ENCODE results near the gene MDH2. TPM values are rescaled to one million over a fixed set of nuclear protein-coding genes. Genes with fewer than 3 reads are reported as not detected.
A peak's percentile ranks its signal among the peaks of the same experiment; 100 is the strongest.
"Not testable (repeated sequence)": the region's sequence is repeated elsewhere in the genome, so short reads cannot be mapped to it uniquely, and the experiment has no call there.

The MDH2 gene
- total RNA-seq, 2 donors from 2014 or later, result 94.5 to 94.9 TPM

DNA sequence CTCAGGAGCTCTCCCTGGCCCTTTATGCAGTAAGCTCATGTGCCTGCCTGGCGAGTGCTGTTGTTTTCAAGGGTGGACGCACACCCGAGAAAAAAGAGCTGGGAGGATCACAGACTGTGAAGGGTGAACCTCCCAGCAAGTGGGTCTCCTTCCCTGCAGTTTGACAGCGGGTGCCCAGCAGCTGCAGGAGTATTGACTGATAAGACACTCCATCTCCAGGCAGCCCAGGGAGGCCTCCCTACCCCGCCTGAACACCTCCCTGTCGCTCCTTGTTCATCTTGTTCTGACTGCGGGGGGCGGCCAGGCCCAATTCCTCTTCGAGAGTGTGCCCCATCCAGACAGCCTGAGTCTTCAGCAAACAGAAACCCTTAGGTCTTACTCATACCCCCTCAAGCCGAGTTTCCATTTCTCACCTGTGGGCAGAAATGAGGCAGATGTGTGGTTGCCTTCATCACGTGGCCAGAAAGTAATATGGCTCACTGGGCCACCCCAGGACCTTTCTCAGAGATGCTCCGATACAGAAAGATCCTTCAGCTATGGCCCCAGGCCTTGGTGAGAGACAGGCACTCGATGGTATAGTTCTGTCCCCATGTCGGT is 17.2 kb downstream of the MDH2 start:
- intact Hi-C loops (cut with DNase I), result no loop called here
- DNase-seq (ENCODE audit: low spot score), result peak; percentile 76

DNA sequence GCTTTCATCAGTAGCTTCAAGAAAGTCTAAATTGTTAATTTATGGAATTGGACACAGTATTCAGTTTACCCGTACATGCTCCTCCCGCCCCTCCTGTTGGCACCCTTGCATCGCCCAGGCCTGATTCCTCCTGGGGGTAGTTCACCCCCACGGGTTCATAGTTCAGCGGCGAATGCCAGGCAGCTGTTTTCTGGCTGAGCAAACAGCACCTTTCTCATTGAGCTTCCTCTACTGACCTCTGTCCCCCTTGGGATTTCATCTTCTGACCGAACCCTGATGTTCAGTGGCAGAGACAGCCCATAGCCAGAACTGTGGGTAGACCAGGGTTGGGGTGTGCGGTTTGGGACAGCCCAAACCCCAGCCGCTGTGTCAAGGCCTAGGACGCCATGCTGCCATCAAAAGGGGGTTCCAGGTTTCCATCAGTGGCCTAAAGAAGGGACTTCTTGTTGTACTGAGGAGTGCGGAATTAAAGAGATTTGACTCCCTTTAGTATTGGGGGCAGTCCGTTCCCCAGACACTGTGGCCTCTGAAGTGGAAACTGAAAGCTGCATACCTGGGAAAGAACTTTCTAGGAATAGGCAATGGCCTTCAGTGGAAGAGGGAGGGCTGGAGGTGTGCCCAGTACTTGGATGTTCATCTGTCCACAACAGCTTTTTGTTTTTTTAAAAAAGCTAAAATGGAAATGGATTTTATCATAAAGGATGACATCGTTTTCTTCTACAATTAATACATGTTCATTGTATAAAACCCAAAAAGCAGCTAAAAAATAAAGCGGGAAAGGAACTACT is 19.0 kb downstream of the MDH2 start:
- intact Hi-C loops (cut with DNase I), result no loop called here

DNA sequence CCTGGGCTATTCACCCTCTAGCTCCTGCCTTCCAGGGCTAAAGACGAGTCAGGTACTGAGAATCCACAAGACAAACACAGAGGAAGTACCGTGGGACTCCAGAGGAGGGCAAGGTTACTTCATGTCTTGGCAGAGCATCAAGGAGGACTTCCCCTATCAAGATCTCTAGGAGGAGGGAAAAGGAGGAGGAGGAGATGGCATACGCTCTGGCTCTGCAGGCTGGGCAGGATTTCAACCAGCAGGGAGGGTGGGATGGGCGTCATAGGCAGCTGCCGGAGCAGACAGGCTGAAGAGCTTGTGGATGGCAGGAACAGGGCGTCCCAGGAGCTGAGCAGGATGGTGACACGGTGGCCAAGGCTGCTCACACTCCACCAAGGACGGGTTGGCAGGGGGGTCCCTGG is 21.3 kb downstream of the MDH2 start:
- DNase-seq (ENCODE audit: low spot score), result no peak
- intact Hi-C loops (cut with DNase I), result no loop called here

More for the DNA sequence above, 19.0 kb downstream of the MDH2 start:
- peak; percentile 35 for DNase-seq (ENCODE audit: low spot score)

DNA sequence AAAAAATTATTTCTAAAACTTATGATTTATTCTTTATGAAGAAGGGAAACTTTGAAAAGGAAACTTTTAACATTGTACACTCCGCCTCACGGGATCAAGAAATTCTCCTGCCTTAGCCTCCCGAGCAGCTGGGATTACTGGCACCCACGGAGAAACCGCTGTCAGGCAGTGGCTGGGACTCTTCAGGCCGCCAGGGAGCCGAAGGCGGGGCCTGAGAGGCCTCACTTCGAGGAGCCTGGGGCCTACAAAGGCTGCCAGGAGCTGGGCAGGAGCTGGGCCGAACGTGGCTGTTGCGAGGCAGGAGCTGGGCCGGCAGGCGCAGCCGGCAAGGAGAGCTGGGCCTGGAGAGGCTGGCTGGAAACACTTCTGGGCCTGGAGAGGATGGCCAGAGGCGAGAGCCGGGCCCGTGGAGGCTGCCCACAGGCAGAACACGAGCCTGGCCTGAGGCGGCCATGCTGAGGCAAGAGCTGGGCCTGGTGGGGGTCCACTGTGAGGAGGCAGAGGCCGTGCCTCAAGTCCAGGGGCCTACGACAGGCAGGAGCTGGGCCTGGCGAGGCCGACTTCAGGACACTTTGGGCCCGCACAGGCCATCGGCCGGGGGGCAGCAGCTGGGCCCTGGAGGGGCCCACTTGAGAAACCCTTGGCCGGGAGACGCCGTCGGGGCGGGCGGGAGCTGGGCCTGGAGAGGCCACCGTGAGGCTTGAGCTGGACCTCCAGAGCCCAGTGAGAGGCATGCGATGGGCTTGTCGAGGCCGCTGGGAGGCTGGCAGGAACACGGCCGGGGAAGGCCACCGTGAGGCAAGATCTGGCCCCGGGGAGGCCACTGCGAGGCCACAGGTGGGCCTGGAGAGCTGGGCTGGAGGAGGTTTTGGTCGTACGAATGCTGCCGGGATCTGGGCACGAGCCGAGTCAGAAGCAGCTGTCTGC is 23.7 kb downstream of the MDH2 start:
- intact Hi-C loops (cut with DNase I), result no loop called here
- no peak for DNase-seq (ENCODE audit: low spot score)

DNA sequence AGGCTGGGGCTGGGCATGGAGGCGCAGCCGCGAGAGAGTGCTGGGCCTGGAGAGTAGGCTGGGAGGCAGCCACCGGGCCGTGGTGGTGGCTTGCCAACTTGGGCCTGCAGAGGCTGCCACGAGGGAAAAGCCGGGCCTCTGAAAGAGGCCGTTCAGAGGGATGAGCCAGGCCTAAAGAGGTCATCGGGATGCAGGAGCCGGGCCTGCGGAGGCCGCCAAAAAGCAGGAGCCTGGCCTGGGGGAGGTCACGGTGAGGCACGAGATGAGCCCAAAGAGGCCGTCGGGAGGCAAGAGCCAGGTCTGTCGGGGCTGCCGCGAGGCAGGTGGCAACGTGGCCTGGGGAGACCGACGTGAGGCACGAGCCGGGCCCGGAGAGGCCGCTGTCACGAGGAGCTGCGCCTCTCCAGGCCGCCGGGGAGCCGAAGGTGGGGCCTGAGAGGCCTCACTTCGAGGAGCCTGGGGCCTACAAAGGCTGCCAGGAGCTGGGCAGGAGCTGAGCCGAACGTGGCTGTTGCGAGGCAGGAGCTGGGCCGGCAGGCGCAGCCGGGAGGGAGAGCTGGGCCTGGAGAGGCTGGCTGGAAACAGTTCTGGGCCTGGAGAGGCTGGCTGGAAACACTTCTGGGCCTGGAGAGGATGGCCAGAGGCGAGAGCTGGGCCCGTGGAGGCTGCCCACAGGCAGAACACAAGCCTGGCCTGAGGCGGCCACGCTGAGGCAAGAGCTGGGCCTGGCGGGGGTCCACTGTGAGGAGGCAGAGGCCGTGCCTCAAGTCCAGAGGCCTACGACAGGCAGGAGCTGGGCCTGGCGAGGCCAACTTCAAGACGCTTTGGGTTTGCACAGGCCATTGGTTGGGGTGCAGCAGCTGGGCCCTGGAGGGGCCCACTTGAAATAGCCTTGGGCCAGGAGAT is 24.6 kb downstream of the MDH2 start:
- intact Hi-C loops (cut with DNase I), result no loop called here
- no peak for DNase-seq (ENCODE audit: low spot score)

DNA sequence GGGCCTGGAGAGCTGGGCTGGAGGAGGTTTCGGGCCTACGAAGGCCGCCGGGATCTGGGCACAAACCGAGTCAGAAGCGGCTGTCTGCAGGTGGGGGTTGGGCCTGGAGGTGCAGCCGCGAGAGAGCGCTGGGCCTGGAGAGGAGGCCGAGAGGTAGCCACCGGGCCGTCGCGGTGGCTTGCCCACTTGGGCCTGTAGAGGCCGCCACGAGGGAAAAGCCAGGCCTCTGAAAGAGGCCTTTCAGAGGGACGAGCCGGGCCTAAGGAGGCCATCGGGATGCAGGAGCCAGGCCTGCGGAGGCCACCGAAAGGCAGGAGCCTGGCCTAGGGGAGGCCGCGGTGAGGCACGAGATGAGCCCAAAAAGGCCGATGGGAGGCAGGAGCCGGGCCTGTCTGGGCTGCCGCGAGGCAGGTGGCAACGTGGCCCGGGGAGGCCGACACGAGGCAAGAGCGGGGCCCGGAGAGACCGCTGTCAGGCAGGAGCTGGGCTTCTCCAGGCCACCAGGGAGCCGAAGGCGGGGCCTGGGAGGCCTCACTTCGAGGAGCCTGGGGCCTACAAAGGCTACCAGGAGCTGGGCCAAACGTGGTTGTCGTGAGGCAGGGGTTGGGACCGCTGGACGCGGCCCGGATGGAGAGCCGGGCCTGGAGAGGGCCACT is 25.6 kb downstream of the MDH2 start:
- DNase-seq (ENCODE audit: low spot score), result no peak
- intact Hi-C loops (cut with DNase I), result no loop called here

DNA sequence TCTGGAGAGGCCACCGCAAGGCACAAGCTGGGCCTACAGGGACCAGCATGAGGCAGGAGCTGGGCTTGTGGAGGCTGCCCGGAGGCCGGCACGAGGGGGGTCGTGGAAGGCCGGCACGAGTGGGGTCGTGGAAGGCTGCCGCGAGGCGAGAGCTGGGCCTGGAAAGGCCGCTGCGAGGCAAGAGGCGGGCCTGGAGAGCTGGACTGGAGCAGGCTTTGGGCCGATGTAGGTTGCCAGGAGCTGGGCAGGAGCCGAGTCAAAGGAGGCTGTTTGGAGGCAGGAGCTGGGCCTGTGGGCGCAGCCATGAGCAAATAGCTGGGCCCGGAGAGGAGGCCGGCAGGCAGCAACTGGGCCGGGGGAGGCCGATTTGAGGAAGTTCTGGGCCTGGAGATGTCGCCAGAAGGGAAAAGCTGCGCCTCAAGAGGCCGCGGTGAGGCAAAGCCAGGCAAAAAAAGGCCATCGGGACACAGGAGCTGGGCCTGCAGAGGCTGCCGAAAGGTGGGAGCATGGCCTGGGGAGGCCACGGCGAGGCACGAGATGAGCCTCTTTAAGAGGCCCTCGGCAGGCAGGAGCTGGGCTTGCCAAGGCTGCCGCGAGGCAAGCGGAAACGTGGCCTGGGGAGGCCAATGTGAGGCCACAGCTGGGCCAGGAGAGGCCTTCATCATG is 26.5 kb downstream of the MDH2 start:
- intact Hi-C loops (cut with DNase I), result no loop called here
- no peak for DNase-seq (ENCODE audit: low spot score)

DNA sequence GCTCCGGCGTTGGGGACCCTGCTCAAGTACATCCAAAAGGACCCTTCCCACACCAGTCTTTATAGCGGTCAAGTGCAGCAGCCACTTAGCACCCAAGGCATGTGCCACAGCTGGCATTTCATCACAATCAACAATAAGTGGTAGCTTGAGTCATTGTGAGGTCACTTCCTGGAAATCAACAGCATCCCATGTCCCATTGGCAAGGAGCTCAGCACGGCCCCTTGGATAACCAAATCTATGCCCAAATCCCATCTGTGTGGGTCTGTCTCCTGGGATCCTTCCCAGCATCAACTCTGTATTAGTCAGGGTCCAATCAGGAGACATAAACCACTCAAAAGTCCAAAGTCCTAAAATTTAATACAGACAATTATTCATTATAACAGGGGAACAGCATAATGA is 27.1 kb downstream of the MDH2 start:
- DNase-seq (ENCODE audit: low spot score), result no peak
- intact Hi-C loops (cut with DNase I), result no loop called here

DNA sequence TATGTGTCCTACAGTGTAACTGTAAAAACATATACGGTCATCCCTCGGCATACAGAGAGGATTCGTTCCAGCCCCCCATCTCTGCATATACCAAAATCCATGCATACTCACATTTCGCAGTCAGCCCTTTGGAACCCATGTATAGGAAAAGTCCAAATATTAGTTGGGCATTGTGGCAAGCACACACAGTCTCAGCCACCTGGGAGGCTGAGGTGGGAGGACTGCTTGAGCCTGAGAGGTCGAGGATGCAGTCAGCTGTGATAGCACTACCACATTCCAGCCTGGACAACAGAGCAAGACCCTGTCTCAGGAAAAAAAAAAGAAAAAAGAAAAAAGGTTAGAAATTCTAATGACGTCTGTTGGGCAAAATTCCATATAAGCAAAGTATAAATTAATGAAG is 29.1 kb downstream of the MDH2 start:
- no peak for DNase-seq (ENCODE audit: low spot score)
- intact Hi-C loops (cut with DNase I), result no loop called here

DNA sequence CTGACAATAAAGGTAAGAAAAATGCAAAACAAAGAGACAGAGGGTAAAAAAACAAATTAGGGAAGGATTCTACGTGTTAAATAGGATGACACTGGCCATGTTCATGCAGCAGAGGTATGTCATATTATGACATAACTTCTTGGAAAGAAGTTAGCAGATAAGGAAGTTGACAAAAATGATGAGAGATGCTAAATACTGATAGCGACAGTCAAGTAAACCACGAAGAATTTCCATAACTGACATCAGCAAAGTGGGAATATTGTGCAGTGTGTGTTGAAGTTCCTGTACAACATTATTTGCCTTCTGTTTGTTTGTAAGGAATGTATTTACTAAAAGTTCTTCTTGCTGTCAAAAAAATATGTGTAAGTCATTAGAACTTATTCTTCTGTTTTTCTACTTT is 29.5 kb downstream of the MDH2 start:
- no peak for DNase-seq (ENCODE audit: low spot score)
- intact Hi-C loops (cut with DNase I), result no loop called here

DNA sequence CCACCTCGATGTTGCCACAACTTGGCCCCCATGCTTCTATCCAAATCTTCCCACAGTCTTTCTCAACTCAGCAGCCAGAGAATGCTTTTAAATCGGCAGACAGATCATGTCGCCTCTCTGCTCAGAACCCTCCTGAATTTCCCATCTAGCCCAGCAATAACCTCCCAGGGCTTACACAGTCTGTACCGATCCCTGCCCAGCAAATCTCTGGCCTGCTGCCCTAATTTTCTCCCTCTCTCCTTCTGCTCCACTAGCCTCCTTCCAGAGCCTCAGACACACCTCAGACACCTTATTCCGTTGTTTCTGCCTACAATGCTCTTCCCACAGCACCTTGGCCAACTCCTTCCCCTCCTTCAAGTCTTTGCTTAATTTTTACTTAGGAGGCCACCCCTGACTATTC is 32.3 kb downstream of the MDH2 start:
- no peak for DNase-seq (ENCODE audit: low spot score)
- intact Hi-C loops (cut with DNase I), result no loop called here

DNA sequence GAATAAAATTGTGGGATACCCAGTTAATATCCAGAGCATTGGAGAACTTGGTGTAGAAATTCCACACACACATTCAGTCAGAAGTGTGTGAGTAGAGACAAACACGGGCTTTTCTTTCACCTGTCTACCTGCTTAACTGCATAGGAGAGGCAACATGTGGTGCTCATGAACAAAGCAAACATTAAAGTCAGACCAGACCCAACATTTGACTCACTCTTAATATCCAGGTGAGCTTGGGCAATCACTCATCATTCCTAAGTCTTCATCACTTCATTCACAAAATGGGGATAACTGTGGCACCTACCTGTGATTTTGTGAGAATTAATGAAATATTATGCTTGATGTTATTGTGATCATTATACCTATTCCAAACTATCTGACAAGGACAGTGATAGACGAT is 36.2 kb downstream of the MDH2 start:
- intact Hi-C loops (cut with DNase I); DNase-seq (ENCODE audit: low spot score): not testable (repeated sequence)

DNA sequence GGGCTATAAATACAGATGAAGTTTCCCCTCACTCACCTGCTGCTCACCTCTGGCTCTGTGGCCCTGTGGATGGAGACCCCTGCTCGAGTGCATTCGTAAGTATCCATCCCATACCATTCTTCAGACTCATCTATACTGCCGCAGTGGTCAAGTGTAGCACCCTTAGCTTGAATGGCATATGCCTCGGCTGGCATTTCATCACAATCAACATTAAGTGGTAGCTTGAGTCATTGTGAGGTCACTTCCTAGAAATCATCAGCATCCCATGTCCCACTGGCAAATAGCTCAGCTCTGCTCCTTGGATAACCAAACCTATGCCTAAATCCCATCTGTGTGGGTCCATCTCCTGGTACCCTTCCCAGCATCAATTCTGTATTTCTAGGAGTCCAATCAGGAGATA is 38.2 kb downstream of the MDH2 start:
- DNase-seq (ENCODE audit: low spot score), result no peak
- intact Hi-C loops (cut with DNase I), result loop anchor here in 1 of 2 donors (2.0 kb wide), 1 partner anchor 41 kb away; no protein-coding TSS in a partner anchor

DNA sequence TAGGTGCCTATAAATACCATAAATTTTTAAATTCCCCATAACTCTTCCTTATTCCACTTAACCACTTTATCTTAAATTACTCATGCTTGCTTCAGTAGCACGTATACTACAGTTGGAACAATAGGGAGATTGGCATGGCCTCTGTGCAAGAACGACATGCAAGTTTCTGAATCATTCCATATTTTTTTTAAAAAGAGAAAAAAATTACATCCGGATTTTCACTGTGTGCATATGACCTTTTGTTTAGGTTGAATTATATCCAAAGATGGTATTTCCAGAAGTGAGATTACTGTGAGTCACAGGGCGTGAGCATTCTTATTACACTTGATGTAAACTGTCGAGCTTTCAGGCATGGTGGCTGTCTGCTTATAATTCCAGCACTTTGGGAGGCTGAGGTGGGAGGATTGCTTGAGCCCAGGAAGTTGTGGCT is 39.5 kb downstream of the MDH2 start:
- DNase-seq (ENCODE audit: low spot score), result not testable (repeated sequence)
- intact Hi-C loops (cut with DNase I), result loop anchor here in 1 of 2 donors (2.0 kb wide), 1 partner anchor 39 kb away; no protein-coding TSS in a partner anchor

DNA sequence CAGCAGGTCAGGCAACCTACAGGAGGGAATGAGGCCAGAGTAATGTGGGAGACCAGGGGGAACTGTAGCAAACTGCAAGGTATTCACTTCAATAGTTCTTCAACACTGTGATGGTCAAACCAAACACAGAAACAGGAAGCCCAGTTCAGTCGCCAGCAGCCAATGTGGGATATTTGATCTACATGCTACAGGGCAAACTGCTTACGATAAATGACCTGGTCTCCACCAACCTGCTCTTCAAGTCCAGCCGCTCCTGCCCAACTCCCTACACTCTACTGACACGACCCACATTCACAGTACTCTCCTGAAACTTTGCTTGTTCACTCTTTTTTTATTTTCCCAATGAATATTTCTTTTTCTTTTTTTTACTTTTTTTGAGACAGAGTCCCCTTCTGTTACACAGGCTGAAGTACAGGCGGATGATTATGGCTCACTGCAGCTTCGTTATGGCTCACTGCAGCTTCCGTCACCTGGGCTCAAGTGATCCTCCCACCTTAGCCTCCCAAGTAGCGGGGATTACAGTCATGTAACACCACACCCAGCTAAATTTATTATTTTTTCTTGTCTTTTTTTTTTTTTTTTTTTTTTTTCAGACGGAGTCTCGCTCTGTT is 42.1 kb downstream of the MDH2 start:
- intact Hi-C loops (cut with DNase I), result no loop called here
- DNase-seq (ENCODE audit: low spot score), result no peak

DNA sequence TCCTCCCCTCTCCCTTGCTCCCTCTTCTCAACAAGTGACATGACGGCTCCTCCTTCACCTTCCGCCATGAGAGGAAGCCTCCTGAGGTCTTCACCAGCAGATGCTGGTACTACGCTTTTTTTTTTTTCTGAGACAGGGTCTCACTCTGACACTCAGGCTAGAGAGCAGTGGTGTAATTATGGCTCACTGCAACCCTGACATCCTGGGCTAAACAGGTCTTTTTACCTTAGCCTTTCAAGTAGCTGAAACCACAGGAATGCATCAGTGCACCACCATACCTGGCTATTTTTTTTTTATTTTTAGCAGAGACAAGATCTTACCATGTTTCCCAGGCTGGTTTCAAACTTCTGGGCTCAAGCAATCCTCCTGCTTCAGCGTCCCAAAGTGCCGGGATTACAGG is 43.6 kb downstream of the MDH2 start:
- intact Hi-C loops (cut with DNase I), result no loop called here
- DNase-seq (ENCODE audit: low spot score), result no peak

DNA sequence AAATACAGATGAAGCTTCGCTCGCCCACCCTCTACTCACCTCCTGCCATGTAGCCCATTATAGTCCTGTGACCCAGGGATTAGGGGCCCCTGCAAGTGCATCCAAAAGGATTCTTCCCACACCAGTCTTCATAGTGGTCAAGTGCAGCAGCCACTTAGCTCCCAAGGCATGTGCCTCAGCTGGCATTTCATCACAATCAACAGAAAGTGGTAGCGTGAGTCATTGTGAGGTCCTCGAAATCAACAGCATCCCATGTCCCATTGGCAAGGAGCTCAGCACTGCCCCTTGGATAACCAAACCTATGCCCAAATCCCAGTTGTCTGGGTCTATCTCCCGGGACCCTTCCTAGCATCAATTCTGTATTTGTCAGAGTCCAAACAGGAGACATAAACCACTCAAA is 45.6 kb downstream of the MDH2 start:
- intact Hi-C loops (cut with DNase I), result not testable (repeated sequence)

More for the DNA sequence above, 45.6 kb downstream of the MDH2 start:
- DNase-seq (ENCODE audit: low spot score), result not testable (repeated sequence)
